H1 (cell line): Measurements from ENCODE around the gene C2orf76. TPM values are rescaled to one million over a fixed set of nuclear protein-coding genes. Genes with fewer than 3 reads are reported as not detected.

Source experiments
- E2F6 ChIP-seq: IDR thresholded peaks from 2 replicates; pipeline ENCODE4 v1.6.1; 2012; ENCODE audit warnings: inconsistent platforms
- polyA plus RNA-seq, 7 experiments: library from polyadenylated mRNA; depleted of rRNA in 3 of 7; stranded (reverse) in 5 of 7; unstranded in 2 of 7; fragments of >200 nt in 5 of 7; fragments of 200-250 nt in 2 of 7; gene quantifications; 1 replicate in 5 of 7; 2 replicates in 1 of 7; 4 replicates in 1 of 7; pipeline versions ENCODE4 v1.2.1 to v1.2.3, GENCODE V29; 2011 to 2013; ENCODE audit warnings: missing spikeins in 2 of 7, mixed read lengths in 2 of 7
- total RNA-seq: library from RNA; stranded (reverse); fragmentation: NEBNext Ultra II Directional; extraction: Animal tissue kit (Norgen Biotek cat#: 25700); gene quantifications from 2 replicates; pipeline ENCODE4 v1.2.1, GENCODE V29; 2021

Gene C2orf76
- total and polyA plus RNA-seq, 2 of the 8 experiments (the other 6 are each of a cell fraction or from before 2014, with no cell fraction given) = 4.4 to 5.0 TPM

- no peak for TF ChIP-seq E2F6
- TF ChIP-seq, all 59 proteins: peak for 0
Measured at GRCh38 chr2:119282146-119282995, 84.3 kb downstream of the C2orf76 start (continued).
